KOPT-K1 (cell line): ENCODE data around the gene ZNF808.
"Not testable (repeated sequence)": the region's sequence is repeated elsewhere in the genome, so short reads cannot be mapped to it uniquely, and the experiment has no call there.

ENCODE experiments used
- H3K27ac ChIP-seq: fragments of 200-600 bp; sonication (generic); 2 replicates; pipeline ENCODE4 v1.5.1; 2016; ENCODE audit warnings: antibody characterized with exemption, mild to moderate bottlenecking, low read depth, low read length; ENCODE audit not compliant: poor library complexity, severe bottlenecking
- H3K36me3 ChIP-seq: fragments of 200-600 bp; sonication (generic); 2 replicates; pipeline ENCODE4 v1.5.1; 2017; ENCODE audit warnings: antibody characterized with exemption, mild to moderate bottlenecking, low read length, moderate library complexity; ENCODE audit not compliant: insufficient read depth
- H3K9me3 ChIP-seq: fragments of 200-600 bp; sonication (generic); 2 replicates; pipeline ENCODE4 v1.5.1; 2017; ENCODE audit warnings: antibody characterized with exemption, low read length, mild to moderate bottlenecking; ENCODE audit not compliant: insufficient read depth, poor library complexity, severe bottlenecking

ZNF808 gene

DNA sequence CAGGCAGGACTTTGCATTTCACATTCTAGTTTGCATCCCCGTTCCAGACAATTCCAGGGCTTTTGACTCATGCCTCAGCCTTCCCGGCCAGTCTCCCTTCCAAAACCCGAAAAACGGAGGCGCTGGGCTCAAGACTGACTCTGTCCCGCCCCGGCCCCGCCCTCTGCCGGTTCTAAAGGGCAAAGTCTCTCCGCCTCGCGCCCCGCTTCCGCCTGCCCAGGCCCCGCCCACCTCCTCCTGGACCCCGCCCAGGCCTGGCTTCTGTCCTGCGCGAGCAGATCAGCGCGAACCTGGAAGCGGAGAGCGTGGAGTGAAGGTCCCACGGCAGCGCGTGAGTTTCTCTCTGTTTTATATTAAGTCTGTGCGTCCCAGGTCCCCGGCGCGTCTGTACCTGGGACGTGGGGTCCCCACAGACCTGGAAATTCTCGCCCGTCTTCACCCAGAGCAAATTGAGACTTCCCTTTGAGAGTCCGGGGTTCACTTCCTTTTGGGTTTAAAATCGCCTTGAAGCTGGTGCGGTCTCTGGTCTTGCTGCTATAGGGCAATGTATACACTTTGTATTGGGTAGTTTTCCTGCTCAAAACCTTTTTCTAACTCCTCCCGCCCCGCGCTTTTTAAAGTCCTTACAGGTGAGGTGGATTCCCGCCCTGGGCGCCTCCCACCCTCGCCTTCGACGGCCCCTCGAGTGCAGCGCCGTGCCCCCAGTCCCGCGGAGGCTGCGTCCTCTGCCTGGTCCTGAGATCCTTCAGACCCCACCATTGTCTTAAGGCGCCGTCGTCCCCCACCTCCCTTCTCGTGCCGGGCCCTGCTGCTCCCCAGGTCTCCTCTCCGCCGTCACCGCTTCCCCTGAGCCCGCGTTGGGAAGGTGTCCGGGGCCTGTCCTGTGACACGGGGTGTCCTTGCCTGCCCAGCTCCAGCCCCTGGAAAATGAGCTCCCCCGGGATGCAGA lies 73.8 kb downstream of the ZNF808 start:
- Histone ChIP-seq H3K9me3 (peaks cover 15% of the 10 kb centered on the region), H3K27ac (peak overlapping the region; percentile 66), H3K36me3 (peaks cover 15% of the 10 kb centered on the region)

DNA sequence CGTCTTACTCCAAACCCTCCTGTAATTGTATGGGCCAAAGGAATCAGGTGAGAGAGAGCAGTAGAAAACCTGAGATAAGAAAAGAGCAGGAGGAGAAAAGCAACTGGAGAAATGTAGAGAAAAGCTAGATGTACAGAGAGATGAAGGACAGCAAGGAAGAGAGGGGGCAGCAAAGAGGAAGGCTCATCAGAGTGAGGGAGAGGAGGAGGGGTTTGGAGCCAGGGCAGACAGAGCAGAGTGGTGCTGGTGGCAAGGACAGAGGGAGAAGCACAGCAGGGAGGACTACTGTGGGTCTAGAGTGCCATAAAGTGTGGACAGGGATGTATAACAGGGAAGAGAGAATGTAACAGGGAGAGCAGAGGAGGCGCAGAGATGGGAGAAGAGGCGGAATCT lies 74.5 kb downstream of the ZNF808 start:
- H3K36me3 ChIP-seq, H3K9me3 ChIP-seq: not testable (repeated sequence)
- H3K27ac ChIP-seq, result peak overlapping the region; percentile 66

- H3K36me3 ChIP-seq, result no peaks in the 10 kb centered on the region; the same call in none of the 2 replicates
- H3K27ac ChIP-seq, result no peak overlapping the region
- H3K9me3 ChIP-seq, result no peaks in the 10 kb centered on the region
These were observed 75.5 kb downstream of the ZNF808 start for GRCh38 chr19:52602941-52603340.

DNA sequence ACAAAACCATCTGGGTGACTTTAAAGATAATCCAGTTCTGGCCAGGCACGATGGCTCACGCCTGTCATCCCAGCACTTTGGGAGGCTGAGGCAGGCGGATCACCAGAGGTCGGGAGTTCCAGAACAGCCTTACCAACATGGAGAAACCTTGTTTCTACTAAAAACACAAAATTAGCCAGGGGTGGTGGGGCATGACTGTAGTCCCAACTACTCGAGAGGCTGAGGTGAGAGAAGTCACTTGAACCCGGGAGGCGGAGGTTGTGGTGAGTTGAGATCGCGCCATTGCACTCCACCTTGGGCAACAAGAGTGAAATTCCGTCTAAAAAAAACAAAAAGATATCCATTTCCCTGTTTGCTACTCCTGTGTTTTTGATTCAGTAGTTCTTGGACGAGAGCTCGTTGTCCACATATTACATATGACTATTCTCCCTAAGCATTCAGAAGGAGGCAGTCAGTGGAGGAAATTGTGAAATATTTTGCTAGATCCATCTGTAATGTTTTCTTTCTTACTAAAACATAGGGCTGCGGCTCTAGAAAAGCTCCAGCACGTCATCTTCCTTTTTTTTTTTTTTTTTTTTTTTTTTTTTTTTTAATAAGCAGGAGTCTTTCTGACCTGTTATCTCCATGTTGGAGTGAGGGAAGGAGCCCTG lies 76.2 kb downstream of the ZNF808 start:
- no peaks in the 10 kb centered on the region for H3K9me3 ChIP-seq
- H3K27ac ChIP-seq, result no peak overlapping the region
- peaks cover 4% of the 10 kb centered on the region; the same call in 1 of the 2 replicates for H3K36me3 ChIP-seq
